Measurements from ENCODE around the gene KRT72.

KRT72 gene

DNA sequence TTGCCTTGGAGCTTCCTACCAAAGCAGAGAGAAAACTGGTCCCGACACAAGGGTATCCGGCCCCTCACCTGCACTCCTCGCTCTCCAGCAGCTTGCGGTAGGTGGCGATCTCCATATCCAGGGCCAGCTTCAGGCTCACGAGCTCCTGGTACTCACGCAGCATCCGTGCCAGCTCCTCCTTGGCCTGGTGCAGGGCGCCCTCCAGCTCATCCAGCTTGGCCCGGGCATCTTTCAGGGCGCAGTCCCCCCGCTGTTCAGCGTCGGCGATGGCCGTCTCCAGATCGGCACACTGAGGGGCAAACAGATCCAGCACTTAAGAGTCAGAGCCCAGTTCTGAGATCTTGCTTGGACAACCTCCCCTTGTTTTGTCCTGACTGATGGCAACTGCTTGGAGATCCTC, 13.7 kb downstream of the KRT72 start:
- Histone ChIP-seq H3F3A (ENCODE audit: insufficient read depth, low read length) (no peaks in the 10 kb centered on the region), H2AFZ (ENCODE audit: low read length) (no peak overlapping the region), H3K4me2 (ENCODE audit: low read length) (no peak overlapping the region), H3K27me3 (ENCODE audit: insufficient read depth, low read length) (no peaks in the 10 kb centered on the region), H3K79me2 (ENCODE audit: insufficient read depth, low read length) (no peaks in the 10 kb centered on the region), H3K27ac (ENCODE audit: low read depth, low read length, poor library complexity, severe bottlenecking) (no peak overlapping the region), H3K9me2 (ENCODE audit: low read depth, low read length) (no peaks in the 10 kb centered on the region), H3K9me3 (ENCODE audit: low read length) (no peaks in the 10 kb centered on the region), H3K4me3 (ENCODE audit: low read depth, low read length, poor library complexity, severe bottlenecking) (no peak overlapping the region), H3K9ac (ENCODE audit: low read length) (no peak overlapping the region), H3K4me1 (ENCODE audit: insufficient read depth, low read length, severe bottlenecking) (no peaks in the 10 kb centered on the region), H3K36me3 (ENCODE audit: insufficient read depth, low read length) (no peaks in the 10 kb centered on the region), H4K20me1 (ENCODE audit: insufficient read depth, low read length) (no peaks in the 10 kb centered on the region)
- TF ChIP-seq, protein P1, sequence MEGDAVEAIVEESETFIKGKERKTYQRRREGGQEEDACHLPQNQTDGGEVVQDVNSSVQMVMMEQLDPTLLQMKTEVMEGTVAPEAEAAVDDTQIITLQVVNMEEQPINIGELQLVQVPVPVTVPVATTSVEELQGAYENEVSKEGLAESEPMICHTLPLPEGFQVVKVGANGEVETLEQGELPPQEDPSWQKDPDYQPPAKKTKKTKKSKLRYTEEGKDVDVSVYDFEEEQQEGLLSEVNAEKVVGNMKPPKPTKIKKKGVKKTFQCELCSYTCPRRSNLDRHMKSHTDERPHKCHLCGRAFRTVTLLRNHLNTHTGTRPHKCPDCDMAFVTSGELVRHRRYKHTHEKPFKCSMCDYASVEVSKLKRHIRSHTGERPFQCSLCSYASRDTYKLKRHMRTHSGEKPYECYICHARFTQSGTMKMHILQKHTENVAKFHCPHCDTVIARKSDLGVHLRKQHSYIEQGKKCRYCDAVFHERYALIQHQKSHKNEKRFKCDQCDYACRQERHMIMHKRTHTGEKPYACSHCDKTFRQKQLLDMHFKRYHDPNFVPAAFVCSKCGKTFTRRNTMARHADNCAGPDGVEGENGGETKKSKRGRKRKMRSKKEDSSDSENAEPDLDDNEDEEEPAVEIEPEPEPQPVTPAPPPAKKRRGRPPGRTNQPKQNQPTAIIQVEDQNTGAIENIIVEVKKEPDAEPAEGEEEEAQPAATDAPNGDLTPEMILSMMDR (IDR thresholded peaks at IDR 0.05; ENCODE audit: low read length) = no peak
- no peak for TF ChIP-seq EZH2 (IDR thresholded peaks at IDR 0.05; ENCODE audit: borderline replicate concordance, low read length)

DNA sequence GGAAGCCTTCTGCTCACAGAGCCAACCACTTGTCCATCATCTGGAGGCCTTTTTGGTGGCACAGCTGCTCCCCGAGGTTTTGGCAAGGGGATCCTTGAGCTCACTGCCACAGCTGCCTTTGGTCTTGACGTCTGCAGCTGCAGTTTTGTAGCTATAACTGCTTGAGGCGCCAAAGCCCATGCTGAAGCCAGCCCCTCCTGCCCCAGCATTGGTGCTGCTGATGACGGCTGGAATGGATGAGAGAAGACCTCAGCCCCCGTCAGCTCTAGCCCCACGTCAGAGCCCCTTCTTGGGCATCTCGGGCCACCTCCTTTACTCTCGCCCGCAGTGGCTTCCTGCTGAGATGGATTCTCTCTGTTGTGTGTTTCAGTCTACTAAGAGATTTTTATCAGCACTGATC, 15.3 kb downstream of the KRT72 start:
- Histone ChIP-seq H2AFZ (ENCODE audit: low read length) (no peak overlapping the region), H3K36me3 (ENCODE audit: insufficient read depth, low read length) (no peaks in the 10 kb centered on the region), H3K9me2 (ENCODE audit: low read depth, low read length) (no peaks in the 10 kb centered on the region), H3K4me2 (ENCODE audit: low read length) (no peak overlapping the region), H3F3A (ENCODE audit: insufficient read depth, low read length) (no peaks in the 10 kb centered on the region), H3K79me2 (ENCODE audit: insufficient read depth, low read length) (no peaks in the 10 kb centered on the region), H3K27ac (ENCODE audit: low read depth, low read length, poor library complexity, severe bottlenecking) (no peak overlapping the region), H3K9me3 (ENCODE audit: low read length) (no peaks in the 10 kb centered on the region), H3K4me3 (ENCODE audit: low read depth, low read length, poor library complexity, severe bottlenecking) (no peak overlapping the region), H4K20me1 (ENCODE audit: insufficient read depth, low read length) (no peaks in the 10 kb centered on the region), H3K4me1 (ENCODE audit: insufficient read depth, low read length, severe bottlenecking) (no peaks in the 10 kb centered on the region), H3K27me3 (ENCODE audit: insufficient read depth, low read length) (no peaks in the 10 kb centered on the region), H3K9ac (ENCODE audit: low read length) (no peak overlapping the region)
- TF ChIP-seq EZH2 (IDR thresholded peaks at IDR 0.05; ENCODE audit: borderline replicate concordance, low read length) = no peak
- TF ChIP-seq, protein P1 (IDR thresholded peaks at IDR 0.05; ENCODE audit: low read length) = no peak

DNA sequence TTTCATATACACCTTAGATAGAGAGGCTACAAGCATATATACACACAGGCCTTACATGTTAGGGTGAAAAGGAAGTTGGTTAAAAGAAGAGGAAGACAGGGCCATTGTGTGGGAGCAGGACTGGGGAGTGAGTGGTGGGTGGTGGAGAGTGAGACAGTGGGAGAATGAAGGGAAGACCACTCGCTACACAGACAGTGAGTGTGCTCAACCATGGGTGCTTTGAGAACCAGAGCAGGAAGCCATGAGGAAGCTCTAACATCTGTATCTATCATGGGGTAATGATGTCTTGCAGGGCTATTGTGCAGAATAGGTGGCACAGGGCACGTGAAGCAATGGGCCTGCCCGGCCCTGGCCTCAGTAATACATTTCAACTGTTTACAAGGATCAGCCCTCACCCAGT, 16.2 kb downstream of the KRT72 start:
- Histone ChIP-seq H3K27me3 (ENCODE audit: insufficient read depth, low read length) (no peaks in the 10 kb centered on the region), H3F3A (ENCODE audit: insufficient read depth, low read length) (no peaks in the 10 kb centered on the region), H3K4me2 (ENCODE audit: low read length) (no peak overlapping the region), H3K4me3 (ENCODE audit: low read depth, low read length, poor library complexity, severe bottlenecking) (no peak overlapping the region), H3K36me3 (ENCODE audit: insufficient read depth, low read length) (no peaks in the 10 kb centered on the region), H3K4me1 (ENCODE audit: insufficient read depth, low read length, severe bottlenecking) (no peaks in the 10 kb centered on the region), H2AFZ (ENCODE audit: low read length) (no peak overlapping the region), H3K79me2 (ENCODE audit: insufficient read depth, low read length) (no peaks in the 10 kb centered on the region), H3K27ac (ENCODE audit: low read depth, low read length, poor library complexity, severe bottlenecking) (no peak overlapping the region), H3K9me3 (ENCODE audit: low read length) (no peaks in the 10 kb centered on the region), H4K20me1 (ENCODE audit: insufficient read depth, low read length) (no peaks in the 10 kb centered on the region), H3K9me2 (ENCODE audit: low read depth, low read length) (no peaks in the 10 kb centered on the region), H3K9ac (ENCODE audit: low read length) (no peak overlapping the region)
- TF ChIP-seq, protein P1 (IDR thresholded peaks at IDR 0.05; ENCODE audit: low read length) = no peak
- TF ChIP-seq EZH2 (IDR thresholded peaks at IDR 0.05; ENCODE audit: borderline replicate concordance, low read length) = no peak
